B cell (primary cell): ENCODE data around the gene DLG2.

ENCODE experiments used
- EZH2 ChIP-seq: IDR thresholded peaks from 2 replicates; pipeline ENCODE4 v1.6.1; 2012; ENCODE audit warnings: borderline replicate concordance, low read depth, mild to moderate bottlenecking, moderate library complexity, low read length; ENCODE audit not compliant: insufficient read depth, poor library complexity, severe bottlenecking
- TF ChIP-seq, protein P1 (sequence below): fragments of 200-600 bp; IDR thresholded peaks from one replicate; pipeline ENCODE4 v1.8.0; 2022; ENCODE audit warnings: antibody characterized with exemption, mild to moderate bottlenecking

- TF ChIP-seq, protein P1, sequence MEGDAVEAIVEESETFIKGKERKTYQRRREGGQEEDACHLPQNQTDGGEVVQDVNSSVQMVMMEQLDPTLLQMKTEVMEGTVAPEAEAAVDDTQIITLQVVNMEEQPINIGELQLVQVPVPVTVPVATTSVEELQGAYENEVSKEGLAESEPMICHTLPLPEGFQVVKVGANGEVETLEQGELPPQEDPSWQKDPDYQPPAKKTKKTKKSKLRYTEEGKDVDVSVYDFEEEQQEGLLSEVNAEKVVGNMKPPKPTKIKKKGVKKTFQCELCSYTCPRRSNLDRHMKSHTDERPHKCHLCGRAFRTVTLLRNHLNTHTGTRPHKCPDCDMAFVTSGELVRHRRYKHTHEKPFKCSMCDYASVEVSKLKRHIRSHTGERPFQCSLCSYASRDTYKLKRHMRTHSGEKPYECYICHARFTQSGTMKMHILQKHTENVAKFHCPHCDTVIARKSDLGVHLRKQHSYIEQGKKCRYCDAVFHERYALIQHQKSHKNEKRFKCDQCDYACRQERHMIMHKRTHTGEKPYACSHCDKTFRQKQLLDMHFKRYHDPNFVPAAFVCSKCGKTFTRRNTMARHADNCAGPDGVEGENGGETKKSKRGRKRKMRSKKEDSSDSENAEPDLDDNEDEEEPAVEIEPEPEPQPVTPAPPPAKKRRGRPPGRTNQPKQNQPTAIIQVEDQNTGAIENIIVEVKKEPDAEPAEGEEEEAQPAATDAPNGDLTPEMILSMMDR, result no peak
- TF ChIP-seq EZH2, result no peak
These were observed 1833.8 kb downstream of the DLG2 start for GRCh38 chr11:83793310-83793709.
